Breast epithelium (tissue), 3 donors: ENCODE data around the gene COL25A1.

Experiments
- POLR2A ChIP-seq: fragments of 450-650 bp; IDR thresholded peaks from one replicate; pipeline ENCODE4 v1.6.1; 2016; ENCODE audit warnings: antibody characterized with exemption, mild to moderate bottlenecking, moderate library complexity
- POLR2AphosphoS5 ChIP-seq, 3 donors: sonication (generic); formaldehyde crosslinking; IDR thresholded peaks; one replicate each; pipeline ENCODE4 v1.6.1; 2017; ENCODE audit warnings: antibody characterized with exemption in 3 of 3
- TF ChIP-seq, protein P1 (sequence below), 3 donors: fragments of 450-650 bp; IDR thresholded peaks; one replicate each; pipeline ENCODE4 v1.5.1; 2016 to 2017; ENCODE audit warnings: antibody characterized with exemption in 3 of 3, mild to moderate bottlenecking in 3 of 3, moderate library complexity in 3 of 3

DNA sequence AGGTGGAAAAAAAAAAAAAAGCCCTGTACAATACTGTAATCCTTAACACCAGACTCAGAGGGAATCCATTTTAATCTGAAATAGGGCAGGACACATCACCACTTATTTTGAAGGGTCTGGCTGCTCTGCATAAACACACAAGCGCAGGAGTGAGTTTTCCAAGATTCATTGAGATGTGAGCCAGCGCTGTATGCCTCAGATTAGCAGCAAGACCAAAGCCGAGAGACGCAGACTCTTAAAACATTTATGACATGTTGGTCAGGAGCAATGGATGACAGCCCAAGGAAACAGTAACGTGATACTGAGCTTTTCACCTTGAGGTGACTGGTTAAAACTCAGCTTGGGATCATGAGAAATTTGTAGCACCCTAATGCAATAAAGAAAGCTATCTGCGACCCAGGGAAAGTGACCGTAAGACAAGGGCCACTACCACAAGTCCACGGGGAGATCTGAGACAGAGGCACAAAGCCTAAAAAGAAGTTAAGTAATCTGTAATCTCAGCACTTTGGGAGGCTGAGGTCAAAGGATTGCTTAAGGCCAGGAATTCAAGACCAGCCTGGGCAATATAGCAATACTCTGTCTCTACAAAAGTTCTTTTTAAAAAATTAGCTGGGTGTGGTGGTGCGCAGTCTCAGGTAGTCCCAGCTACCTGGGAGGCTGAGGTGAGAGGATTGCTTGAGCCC, 210.6 kb downstream of the COL25A1 start:
- TF ChIP-seq, protein P1, sequence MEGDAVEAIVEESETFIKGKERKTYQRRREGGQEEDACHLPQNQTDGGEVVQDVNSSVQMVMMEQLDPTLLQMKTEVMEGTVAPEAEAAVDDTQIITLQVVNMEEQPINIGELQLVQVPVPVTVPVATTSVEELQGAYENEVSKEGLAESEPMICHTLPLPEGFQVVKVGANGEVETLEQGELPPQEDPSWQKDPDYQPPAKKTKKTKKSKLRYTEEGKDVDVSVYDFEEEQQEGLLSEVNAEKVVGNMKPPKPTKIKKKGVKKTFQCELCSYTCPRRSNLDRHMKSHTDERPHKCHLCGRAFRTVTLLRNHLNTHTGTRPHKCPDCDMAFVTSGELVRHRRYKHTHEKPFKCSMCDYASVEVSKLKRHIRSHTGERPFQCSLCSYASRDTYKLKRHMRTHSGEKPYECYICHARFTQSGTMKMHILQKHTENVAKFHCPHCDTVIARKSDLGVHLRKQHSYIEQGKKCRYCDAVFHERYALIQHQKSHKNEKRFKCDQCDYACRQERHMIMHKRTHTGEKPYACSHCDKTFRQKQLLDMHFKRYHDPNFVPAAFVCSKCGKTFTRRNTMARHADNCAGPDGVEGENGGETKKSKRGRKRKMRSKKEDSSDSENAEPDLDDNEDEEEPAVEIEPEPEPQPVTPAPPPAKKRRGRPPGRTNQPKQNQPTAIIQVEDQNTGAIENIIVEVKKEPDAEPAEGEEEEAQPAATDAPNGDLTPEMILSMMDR (IDR thresholded peaks at IDR 0.05), result no peak
- TF ChIP-seq POLR2A, result no peak
- TF ChIP-seq POLR2AphosphoS5 (IDR thresholded peaks at IDR 0.05), result no peak
